Stomach (tissue), 4 donors: Measurements from ENCODE around the gene NFKBIZ.

Experiments
- EP300 ChIP-seq: sonication (generic); formaldehyde crosslinking; IDR thresholded peaks from one replicate; pipeline ENCODE4 v1.6.1; 2017; ENCODE audit warnings: antibody characterized with exemption
- POLR2A ChIP-seq, 4 donors: fragments of 450-650 bp; IDR thresholded peaks; one replicate each; pipeline ENCODE4 v1.6.1; 2016; ENCODE audit warnings: antibody characterized with exemption in 4 of 4, control low read depth in 2 of 4, mild to moderate bottlenecking in 1 of 4, moderate library complexity in 1 of 4
- POLR2AphosphoS5 ChIP-seq, 3 donors: sonication (generic); formaldehyde crosslinking; IDR thresholded peaks; one replicate each; pipeline ENCODE4 v1.6.1; 2016; ENCODE audit warnings: antibody characterized with exemption in 3 of 3
- TF ChIP-seq, protein P1 (sequence below), 7 experiments: fragments of 450-650 bp in 4 of 7; fragments of 200-600 bp in 3 of 7; sonication (generic) in 3 of 7; IDR thresholded peaks; one replicate each; pipeline ENCODE4 v1.5.1; 2016 to 2019; ENCODE audit warnings: antibody characterized with exemption in 7 of 7, control low read depth in 2 of 7, mild to moderate bottlenecking in 1 of 7

GRCh38 chr3:101842245-101842934, 6.9 kb upstream of the NFKBIZ start:
- TF ChIP-seq, protein P1, sequence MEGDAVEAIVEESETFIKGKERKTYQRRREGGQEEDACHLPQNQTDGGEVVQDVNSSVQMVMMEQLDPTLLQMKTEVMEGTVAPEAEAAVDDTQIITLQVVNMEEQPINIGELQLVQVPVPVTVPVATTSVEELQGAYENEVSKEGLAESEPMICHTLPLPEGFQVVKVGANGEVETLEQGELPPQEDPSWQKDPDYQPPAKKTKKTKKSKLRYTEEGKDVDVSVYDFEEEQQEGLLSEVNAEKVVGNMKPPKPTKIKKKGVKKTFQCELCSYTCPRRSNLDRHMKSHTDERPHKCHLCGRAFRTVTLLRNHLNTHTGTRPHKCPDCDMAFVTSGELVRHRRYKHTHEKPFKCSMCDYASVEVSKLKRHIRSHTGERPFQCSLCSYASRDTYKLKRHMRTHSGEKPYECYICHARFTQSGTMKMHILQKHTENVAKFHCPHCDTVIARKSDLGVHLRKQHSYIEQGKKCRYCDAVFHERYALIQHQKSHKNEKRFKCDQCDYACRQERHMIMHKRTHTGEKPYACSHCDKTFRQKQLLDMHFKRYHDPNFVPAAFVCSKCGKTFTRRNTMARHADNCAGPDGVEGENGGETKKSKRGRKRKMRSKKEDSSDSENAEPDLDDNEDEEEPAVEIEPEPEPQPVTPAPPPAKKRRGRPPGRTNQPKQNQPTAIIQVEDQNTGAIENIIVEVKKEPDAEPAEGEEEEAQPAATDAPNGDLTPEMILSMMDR (IDR thresholded peaks at IDR 0.05): no peak
- no peak for TF ChIP-seq POLR2A (IDR thresholded peaks at IDR 0.05)
- no peak for TF ChIP-seq POLR2AphosphoS5 (IDR thresholded peaks at IDR 0.05)
- TF ChIP-seq EP300: no peak
